IPS DF 4.7 (cell line): ENCODE measurements around the gene ZNF419.
"Not testable (repeated sequence)": the region's sequence is repeated elsewhere in the genome, so short reads cannot be mapped to it uniquely, and the experiment has no call there.

Experiments used
- DNase-seq: peaks from one replicate; pipeline ENCODE4 v3.0.0-alpha.2; 2013; ENCODE audit warnings: low spot score; ENCODE audit errors: extremely low read depth

The ZNF419 gene

DNA sequence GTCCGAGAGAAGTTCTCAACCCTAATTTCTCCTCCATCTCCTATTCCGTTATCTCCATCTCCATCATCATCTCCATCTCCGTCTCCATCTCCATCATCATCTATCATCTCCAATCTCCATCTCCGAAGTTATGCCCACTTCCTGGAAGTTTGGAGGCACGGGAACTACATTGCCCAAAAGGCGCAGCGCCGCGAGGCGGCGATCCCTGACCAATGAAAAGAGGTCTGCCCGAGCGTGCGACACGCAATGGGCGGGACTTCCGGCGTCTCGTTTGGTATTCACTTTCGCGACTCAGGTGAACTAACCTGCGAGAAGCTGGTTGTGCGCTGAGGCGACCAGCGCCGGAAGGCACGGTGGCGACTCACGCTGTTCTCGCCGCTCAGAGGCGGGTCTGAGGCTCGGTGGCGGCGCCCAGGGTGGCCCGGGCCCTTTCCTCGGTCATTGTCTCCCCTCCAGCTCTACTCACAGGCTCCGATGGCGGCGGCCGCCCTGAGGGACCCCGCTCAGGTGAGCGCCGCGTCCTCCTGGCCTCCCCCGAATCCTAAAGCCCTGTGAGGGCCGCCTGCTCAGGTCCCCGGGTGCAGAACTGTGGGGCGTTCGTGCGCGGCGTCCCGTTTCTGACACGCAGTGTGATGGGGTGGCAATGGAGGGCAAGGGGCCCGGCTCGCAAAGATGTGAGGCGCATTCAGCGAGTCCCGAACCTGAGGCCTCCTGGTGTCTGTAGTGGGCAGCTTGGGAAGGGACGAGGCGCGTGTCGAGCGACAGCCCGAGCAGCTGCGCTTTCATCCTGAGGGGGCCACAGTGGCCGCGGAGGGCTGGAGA is at the start of gene ZNF419:
ZNF419 (plus strand) TSS at position 274 of the 822 bp plus-strand sequence; CDS start at position 475, 201 bp downstream.
- DNase-seq: peak; percentile 76

DNA sequence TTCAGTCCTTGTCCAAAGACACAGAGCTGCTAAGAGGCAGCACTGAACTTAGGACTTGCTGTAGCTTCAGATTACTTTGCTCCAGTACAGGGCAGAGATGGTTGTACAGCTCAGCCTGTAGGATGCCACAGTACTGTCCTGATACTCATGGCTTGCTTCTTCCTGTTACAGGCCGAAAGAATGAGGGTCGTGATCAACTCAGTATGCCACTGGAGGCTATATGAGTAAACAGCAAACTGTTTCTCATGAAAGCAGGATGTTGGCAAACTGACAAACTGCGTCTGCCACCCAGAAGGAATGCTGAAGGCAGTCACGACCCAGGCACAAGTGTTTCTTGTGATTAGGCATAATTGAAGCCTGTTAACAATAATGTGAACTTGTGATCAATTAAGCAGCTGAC is 49.6 kb upstream of the ZNF419 start:
- no peak for DNase-seq

DNA sequence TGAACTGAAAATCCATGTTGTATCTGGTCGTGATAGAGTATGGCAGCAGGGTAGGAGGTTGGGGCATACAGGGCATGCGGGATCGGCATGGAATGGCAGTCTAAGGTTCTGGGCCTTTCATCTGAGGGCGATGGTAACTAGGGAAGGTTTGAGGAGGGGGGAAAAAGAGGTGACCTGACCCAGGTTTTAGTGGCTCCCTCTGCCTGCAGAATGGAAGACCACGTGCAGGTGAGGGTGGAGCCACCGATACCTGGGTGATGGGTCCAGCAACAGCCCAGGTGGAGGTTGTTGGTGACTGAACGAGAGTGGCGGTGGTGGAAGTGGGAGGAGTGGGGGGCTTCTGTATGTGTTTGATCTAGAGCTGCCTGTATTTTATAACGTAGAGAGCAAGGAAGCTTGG is 48.6 kb upstream of the ZNF419 start:
- DNase-seq: no peak

DNA sequence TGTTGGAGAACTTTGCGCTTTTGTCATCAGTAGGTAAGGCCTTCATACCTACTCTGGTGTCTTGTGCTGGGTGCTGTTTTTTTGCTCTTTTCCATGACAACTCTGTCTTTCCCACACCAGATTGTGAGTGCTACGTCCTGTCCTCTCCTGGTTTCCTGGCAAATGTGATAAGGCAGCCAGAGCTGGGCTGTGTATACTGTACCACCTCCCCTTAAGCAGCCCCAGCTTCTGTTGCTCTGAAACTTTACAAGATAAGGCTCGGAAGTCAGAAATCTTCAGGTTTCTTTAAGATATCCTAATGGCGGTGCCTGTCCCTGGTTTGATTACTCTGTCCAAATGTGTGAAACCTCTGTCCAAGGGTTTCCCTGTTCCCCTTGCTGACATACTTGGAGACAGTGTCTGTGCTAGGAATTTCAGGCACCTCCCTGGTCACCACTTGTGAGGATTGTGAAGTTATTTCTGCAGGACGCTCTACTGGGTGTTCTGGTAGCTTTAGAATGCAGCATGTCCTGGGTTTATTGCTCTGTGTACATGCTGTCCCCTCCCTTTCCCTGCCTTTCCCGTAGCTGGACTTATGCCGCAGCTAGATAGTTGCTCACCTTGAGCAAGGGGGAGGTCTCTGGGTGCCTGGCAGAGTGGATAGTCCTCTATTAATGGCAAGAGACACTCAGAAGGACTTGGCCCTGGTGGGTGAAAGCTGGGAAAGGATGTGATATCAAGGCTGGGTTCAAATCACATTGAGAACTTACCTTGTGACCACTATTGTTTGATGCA is 45.4 kb upstream of the ZNF419 start:
- DNase-seq: no peak

GRCh38 chr19:57443121-57443696 is 44.3 kb upstream of the ZNF419 start:
- DNase-seq: no peak

- DNase-seq: no peak
Measured at GRCh38 chr19:57452307-57452706, 35.2 kb upstream of the ZNF419 start.

DNA sequence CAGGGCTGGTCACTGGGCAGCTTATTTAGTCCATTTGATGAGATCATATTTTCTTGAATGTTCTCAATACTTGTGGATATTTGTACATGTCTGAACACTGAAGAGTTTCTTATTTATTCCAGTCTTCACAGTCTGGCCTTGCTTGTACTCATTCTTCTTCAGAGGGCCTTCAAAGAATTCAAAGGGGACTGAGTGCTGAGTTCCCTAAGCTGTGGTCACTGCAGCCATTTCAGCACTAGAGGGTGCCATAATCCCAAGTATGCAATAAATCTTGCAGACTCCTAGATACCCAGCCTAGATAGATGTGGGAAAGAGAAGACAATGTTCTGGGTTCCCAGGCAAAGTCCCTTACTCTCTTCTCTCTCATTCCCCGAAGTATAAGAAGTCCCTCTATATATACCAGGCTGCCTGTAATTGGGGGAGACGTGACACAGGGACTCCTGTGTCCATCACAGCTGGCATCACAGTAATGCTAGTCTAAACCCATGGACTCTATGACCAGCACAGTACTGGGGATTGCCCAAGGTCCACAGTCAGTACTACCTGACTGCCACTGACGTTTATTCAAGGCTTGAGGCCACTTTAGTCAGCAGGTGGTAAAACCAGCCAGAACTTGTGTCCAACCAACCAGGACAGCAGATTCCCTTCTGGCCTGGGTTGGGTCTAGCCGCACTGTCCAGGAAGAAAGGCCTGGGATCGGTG is 21.7 kb upstream of the ZNF419 start:
- DNase-seq: no peak

DNA sequence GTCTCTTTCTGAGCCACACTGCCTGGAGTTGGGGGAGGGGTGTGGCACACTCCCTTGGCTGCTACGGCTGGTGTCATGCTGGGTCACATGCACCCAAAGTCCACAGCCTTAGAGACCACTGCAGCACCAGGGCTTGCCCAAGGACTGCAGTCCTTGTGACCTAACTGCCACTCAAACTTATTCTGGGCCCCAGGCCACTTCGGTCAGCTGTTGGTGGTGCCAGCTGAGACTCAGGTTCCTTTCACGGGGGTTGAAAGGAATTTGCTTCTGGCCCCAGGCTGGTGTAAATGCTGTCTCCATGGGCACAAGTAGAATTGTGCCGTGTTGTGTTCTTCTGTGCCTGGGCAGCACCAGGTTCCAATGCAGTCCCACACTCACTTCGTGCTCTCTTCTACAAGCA is 21.1 kb upstream of the ZNF419 start:
- no peak for DNase-seq

GRCh38 chr19:57473646-57474045 is 13.9 kb upstream of the ZNF419 start:
- DNase-seq: no peak

DNA sequence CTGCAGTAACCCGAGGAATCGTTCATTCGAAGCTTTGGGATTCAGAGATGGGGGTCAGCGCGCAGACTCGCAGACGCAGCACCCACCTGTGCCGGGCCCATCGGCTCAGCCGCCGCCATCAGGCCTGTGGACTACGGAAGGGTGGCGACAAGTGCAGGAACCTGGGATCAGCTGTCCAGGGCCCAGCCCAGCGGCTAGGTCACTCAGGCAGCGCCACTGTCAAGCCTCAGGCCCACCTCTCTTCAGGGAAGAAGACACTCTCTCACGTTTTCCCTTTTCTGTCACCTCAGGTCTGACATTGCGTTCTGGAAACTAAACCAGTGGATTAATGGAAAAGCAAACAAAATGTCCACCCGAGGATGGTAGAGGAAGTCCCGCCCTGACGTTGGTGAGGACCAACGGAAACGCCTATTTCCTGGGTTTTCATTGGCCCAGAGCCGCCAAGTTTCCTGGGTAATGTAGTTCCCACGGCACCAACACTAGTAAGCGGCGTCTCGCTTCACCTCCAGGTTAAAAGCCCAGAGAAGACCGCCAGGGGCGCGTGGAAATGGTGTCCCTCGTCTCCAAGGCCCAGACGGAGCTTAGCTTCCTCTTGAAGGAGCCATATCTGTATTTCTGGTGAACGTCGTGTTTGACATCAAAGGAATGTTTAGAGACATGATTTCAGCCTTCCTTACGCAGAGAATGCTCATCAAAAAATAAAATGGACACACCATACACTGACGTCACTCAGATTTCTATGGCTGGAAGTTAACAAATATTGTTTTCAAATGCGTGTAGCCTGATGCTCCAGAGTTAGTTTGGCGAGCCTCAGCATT is 10.2 kb upstream of the ZNF419 start, which contains the start of gene ZNF772:
ZNF772 (minus strand) TSS at position 376 of the 818 bp plus-strand sequence; CDS start at position 119, 257 bp downstream.
- peak; percentile 80 for DNase-seq

DNA sequence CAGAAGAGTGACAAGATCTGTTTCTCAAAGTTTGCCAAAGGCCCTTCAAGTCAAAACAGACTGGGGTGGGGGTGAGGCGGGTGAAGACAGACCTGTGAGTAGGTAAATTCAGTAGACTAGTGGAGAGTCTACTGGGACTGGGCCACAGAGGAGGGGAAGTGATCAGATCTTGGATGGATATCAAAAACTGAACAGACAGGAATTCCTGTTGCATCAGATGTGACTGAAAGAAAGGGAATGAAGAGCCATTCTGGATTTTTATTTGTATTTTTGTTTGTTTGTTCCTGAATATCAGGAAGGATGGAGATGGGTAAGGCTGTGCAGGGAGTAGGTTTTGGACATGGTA is 722 bp downstream of the ZNF419 start:
- not testable (repeated sequence) for DNase-seq

- DNase-seq: not testable (repeated sequence)
Measured at GRCh38 chr19:57499332-57499679, 11.8 kb downstream of the ZNF419 start.

DNA sequence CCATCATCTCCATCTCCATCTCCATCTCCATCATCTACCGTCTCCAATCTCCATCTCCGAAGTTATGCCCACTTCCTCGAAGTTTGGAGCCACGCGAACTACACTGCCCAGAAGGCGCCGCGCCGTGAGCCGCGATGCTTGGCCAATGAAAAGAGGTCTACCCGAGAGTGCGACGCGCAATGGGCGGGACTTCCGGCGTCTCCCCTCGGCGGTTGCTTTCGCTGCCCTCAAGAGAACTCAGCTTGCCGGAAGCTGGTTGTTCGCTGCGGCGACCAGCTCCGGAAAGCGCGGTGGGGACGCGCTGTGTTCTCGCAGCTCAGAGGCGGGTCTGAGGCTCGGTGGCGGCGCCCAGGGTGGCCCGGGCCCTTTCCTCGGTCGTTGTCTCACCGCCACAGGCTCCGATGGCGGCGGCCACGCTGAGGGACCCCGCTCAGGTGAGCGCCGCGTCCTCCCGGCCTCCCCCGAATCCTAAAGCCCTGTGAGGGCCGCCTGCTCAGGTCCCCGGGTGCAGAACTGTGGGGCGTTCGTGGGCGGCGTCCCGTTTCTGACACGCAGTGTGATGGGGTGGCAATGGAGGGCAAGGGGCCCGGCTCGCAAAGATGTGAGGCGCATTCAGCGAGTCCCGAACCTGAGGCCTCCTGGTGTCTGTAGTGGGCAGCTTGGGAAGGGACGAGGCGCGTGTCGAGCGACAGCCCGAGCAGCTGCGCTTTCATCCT is 12.3 kb downstream of the ZNF419 start, which contains the start of gene ZNF773:
ZNF773 (plus strand) TSS at position 259 of the 716 bp plus-strand sequence; CDS start at position 402, 143 bp downstream.
- DNase-seq: peak; percentile 81

- not testable (repeated sequence) for DNase-seq
Measured at GRCh38 chr19:57500400-57500799, 12.8 kb downstream of the ZNF419 start.

DNA sequence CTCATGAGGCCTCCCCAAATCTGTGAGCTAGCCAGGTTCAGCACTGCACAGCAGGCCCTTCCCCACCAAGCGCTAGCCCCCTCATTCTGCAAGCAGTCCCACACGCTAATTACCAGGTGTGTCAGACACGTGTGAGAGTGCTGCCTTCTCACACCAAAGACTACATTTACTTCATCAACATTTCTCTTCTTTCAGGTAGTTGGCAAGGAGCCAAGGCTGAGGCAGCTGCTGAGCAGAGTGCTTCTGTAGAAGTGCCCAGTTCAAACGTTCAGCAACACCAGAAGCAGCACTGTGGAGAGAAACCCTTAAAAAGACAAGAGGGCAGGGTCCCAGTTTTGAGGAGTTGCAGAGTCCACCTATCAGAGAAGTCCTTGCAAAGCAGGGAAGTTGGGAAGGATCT is 18.6 kb downstream of the ZNF419 start:
- no peak for DNase-seq

DNA sequence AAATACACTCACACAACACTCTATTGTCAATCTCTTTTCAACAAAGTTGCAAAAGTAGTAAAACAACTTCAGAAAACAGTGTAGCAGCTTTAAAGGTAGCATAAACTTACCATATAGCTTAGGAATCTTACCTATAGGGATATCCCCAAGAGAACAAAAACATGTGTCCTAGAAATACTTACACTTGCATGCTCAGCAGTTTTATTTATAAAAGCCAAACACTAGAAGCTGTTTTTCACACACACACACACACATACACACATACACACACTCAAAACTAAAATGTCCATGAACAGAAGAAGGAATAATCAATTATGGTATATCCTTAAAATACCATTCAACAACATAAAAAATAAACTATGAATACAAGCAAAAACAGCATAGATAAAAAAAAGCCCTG is 23.9 kb downstream of the ZNF419 start:
- no peak for DNase-seq

DNA sequence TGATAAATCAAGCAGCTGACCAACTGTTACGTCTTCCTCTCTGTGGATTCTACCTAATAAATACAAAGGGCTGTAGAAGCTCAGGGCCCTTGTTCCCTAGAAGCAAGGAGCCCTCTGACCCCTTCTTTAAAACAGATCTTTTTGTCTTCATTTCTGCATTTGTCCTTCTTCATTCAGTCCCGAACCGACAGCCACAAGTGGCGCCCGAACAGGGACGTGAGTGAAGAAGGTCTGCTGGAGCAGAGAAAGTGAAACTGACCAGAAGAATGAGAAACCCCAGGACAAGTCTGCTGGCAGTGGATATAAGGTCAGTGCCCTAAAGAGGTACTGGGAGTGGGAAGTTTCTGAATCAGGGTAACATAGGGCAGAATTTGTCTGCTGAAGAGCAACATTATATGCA is 25.3 kb downstream of the ZNF419 start:
- DNase-seq: no peak

GRCh38 chr19:57515255-57515654 is 27.7 kb downstream of the ZNF419 start:
- no peak for DNase-seq

DNA sequence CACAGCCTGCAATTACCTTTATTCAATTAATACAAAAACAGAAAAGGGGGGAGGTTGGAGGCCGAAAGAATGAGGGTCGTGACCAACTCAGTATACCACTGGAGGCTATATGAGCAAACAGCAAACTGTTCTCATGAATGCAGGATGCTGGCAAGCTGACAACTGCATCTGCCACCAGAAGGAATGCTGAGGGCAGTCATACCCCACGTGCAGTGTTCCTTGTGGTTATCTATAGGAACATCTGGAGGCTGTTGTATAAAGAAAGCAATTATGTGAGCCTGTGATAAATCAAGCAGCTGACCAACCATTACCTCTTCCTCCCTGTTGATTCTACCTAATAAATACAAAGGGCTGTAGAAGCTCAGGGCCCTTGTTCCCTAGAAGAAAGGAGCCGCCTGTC is 30.5 kb downstream of the ZNF419 start:
- not testable (repeated sequence) for DNase-seq
